LNCAP (cell line): Measurements from ENCODE around the gene KIAA1217.

ENCODE experiments used
- TF ChIP-seq, protein P1 (sequence below): fragments of 450-650 bp; IDR thresholded peaks from 2 replicates; pipeline ENCODE4 v1.5.1; 2017; ENCODE audit warnings: mild to moderate bottlenecking

KIAA1217 gene

DNA sequence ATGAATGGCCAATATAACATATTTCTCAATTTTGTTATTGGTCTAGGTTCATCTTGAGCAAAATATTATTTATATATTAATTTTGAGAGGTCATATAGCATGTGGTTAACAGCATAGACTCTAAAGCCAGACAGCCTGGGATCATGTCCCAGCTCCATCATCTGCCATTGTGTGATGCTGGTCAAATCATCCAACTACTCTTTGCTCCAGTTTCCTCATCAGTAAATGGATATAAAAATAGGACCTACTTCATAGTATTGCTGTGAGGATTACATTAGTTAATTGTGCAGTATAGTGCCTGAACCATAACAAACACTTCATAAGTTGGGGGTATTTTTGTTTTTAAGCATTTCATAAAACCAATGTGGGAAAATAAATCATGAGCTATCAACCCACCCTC lies 199.0 kb downstream of the KIAA1217 start:
- TF ChIP-seq, protein P1, sequence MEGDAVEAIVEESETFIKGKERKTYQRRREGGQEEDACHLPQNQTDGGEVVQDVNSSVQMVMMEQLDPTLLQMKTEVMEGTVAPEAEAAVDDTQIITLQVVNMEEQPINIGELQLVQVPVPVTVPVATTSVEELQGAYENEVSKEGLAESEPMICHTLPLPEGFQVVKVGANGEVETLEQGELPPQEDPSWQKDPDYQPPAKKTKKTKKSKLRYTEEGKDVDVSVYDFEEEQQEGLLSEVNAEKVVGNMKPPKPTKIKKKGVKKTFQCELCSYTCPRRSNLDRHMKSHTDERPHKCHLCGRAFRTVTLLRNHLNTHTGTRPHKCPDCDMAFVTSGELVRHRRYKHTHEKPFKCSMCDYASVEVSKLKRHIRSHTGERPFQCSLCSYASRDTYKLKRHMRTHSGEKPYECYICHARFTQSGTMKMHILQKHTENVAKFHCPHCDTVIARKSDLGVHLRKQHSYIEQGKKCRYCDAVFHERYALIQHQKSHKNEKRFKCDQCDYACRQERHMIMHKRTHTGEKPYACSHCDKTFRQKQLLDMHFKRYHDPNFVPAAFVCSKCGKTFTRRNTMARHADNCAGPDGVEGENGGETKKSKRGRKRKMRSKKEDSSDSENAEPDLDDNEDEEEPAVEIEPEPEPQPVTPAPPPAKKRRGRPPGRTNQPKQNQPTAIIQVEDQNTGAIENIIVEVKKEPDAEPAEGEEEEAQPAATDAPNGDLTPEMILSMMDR, result no peak

DNA sequence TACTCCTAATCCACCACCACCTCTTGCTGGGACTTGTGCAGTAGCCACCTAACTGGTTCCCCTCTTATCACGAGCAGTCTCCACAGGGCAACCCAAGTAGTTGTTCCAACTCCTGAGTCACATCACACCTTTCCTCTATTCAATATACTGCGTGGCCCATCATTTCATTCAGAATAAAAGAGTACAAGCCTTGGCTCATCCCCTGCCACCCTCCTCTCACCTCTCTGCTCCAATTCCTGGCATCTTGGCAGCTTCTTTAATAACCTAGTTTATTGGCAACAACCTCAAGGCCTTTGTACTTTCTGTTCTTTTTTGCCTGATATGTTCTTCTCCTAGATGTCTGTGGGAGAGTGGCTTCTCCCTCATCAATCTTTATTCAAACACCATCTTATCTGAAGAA lies 199.4 kb downstream of the KIAA1217 start:
- TF ChIP-seq, protein P1, result no peak

DNA sequence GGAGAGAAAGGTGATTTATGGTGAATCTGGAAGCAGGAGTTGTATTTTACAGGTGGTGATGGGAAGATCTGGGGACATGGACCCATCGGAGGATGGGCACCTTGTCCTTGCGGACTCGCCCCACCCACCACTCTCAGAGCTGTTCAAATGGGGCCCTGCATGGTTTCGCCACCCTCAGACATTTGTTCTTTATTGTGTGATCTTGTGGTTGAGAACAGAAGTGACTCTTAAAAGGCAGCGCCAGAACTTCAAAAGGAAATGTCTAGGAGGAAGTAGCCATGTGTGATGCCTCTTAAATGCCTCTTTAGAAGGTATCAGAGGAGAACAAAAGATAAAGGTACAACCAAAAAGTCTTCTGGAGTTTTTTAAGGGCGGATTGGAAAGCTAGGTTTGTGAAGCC lies 205.7 kb downstream of the KIAA1217 start:
- TF ChIP-seq, protein P1, result no peak

DNA sequence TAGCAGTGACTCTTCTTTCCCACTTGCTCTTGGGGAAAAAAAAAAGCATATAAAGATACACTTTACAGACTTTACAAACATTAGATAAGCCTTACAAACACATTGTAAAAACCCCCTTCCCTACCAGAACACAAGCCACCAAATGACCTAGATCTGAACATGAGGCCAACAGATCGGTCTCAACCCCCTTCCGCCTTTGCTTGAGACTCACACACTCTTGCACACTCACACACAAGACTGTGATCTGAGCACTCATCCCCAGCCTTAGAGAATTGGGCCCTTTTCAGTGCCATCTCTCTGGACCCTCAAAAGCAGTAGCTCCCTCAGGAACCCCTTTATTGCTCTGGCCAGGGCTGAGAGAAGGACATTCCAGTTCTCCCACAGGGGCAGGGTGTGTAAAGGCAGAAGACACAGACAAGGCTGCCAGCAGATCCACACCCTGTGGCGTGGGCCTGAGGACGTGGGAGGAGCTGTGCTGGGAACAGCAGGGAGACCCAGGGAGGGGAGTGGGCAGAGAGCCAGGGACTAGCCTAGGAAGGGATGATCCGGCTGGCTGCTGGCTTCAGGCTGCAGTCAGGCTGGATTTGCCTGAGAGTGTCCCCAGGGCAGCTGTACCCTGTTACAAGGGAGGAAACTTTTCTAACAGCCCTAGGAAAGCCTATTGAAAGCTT lies 206.7 kb downstream of the KIAA1217 start:
- TF ChIP-seq, protein P1, result no peak

DNA sequence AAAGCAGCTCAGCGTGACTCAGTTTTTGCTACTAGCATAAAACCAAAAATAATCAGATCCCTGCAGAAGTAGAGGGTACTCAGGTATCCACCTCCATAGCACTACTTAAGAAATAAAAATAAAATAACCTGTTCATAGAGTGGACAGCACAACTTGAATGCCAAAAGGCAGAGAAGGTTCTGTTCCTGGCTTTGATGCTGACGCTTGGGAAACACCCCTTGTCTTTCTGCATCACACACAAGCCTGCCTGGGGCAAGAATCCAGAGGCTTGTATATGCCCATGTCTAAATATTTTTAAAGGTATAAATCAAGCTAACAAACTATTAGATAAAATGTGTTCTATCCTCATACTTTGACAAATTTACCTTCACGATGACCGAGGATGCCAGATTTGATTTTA lies 207.3 kb downstream of the KIAA1217 start:
- TF ChIP-seq, protein P1, result no peak

DNA sequence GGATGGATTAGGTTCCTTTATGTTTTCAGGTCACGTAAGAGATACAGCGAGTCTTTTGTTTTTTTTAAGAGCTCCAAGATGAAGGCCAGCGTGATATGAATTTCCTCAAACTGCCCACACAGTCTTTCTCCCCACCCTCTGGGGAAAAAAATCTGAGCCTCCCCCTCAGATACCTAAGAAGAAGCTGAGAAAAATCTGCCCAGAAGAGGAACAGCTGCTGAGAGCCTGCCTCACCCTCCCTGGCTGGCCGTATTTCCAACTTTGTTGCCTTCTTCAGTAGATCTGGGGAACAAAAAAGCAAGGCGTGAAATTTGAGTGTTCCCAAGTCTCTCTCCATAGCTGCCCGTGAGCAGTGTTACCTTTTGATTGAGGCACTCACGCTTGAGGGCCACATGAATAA lies 208.1 kb downstream of the KIAA1217 start:
- TF ChIP-seq, protein P1, result no peak

DNA sequence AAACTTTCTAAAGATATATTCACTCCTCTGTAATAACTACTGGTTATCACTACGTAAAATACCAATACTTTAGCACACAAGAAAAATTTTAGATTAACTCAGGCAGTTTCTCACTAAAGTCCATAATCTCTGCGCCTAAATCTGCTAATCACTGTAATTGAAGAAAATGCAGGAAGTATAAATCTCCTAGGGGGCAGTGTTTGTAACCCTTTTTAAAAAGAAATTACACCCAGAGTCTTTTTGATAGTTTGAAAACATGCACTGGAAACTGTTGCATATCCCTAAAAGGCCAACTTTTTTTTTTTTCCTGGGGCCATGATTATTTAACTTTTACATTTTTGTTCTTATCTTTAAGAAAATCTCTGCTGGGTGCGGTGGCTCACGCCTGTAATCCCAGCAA lies 209.6 kb downstream of the KIAA1217 start:
- TF ChIP-seq, protein P1, result peak; percentile 27; the same call in 1 of the 2 replicates

DNA sequence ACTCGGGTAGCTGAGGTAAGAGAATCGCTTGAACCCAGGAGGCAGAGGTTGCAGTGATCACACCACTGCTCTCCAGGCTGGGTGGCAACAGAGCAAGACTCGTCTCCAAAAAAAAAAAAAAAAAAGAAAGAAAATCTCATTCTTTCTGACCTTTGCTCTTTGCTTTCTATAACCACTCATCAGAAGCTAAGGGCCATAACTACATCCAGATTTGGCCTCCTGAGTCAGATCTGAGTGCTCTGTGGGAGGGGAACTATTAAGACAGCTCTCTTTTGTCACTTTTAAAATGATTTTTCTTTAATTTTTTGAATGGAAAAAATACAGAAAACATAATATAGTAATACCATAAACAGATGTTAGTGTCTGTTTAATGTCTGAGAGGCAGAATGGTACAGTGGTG lies 210.1 kb downstream of the KIAA1217 start:
- TF ChIP-seq, protein P1, result no peak
